Measurements from ENCODE around the gene TNK1. TPM values are rescaled to one million over a fixed set of nuclear protein-coding genes. Genes with fewer than 3 reads are reported as not detected.

TNK1 gene
- total and polyA plus RNA-seq, 2 donors (not counting 3 experiments of a cell fraction or from before 2014, with no cell fraction given): 0.22 to 0.58 TPM

GRCh38 chr17:7426896-7427489, 46.1 kb downstream of the TNK1 start:
- Histone ChIP-seq H3K4me2 (ENCODE audit: insufficient read depth, low read length) (no peak overlapping the region), H3K4me3 (replicated peaks in 1 of 3; ENCODE audit: insufficient read depth in 1 of 3, low read depth in 1 of 3, low read length in 3 of 3) (no peak overlapping the region), H3K27ac (ENCODE audit: insufficient read depth, low read depth, low read length) (no peak overlapping the region), H3K9me1 (replicated peaks; ENCODE audit: control insufficient read depth, extremely low read depth, insufficient read depth, low read length) (no peaks in the 10 kb centered on the region), H3K4me1 (ENCODE audit: control insufficient read depth, extremely low read depth, insufficient read depth, low read length) (no peaks in the 10 kb centered on the region), H3K9me3 (replicated peaks; ENCODE audit: control insufficient read depth, insufficient read depth, low read length) (no peaks in the 10 kb centered on the region), H3K79me2 (ENCODE audit: control insufficient read depth, insufficient read depth, low read length) (no peaks in the 10 kb centered on the region), H3K9ac (replicated peaks; ENCODE audit: extremely low read depth, insufficient read depth, low read length) (no peak overlapping the region), H2AFZ (ENCODE audit: low read depth, low read length) (no peak overlapping the region), H4K20me1 (replicated peaks; ENCODE audit: control insufficient read depth, extremely low read depth, insufficient read depth, low read length) (no peaks in the 10 kb centered on the region), H3K36me3 (ENCODE audit: control insufficient read depth in 2 of 2, extremely low read depth in 1 of 2, insufficient read depth in 2 of 2, low read length in 2 of 2) (no peaks in the 10 kb centered on the region), H3K27me3 (ENCODE audit: control insufficient read depth in 2 of 2, insufficient read depth in 2 of 2, low read length in 2 of 2) (no peaks in the 10 kb centered on the region)
- ChIA-PET CTCF (interaction anchor here (0.7 to 0.8 kb wide), 2 partner anchors 37 to 71 kb away, joined by 3 read pairs; no protein-coding TSS in a partner anchor), POLR2A (interaction anchor here (0.9 kb wide), 1 partner anchor 23 kb away, joined by 3 read pairs; the partner anchor contains the start of gene TMEM256)
- no peak for TF ChIP-seq EZH2 (IDR thresholded peaks at IDR 0.05; ENCODE audit: borderline replicate concordance, low read depth, low read length, severe bottlenecking)
- TF ChIP-seq FOS (IDR thresholded peaks at IDR 0.05; ENCODE audit: borderline replicate concordance, insufficient read depth, low read length): no peak
- TF ChIP-seq MYC (IDR thresholded peaks at IDR 0.05; ENCODE audit: low read depth, low read length): no peak
- TF ChIP-seq JUN (IDR thresholded peaks at IDR 0.05; ENCODE audit: borderline replicate concordance, insufficient read depth, insufficient read length, low read depth): no peak
- TF ChIP-seq, protein P1, sequence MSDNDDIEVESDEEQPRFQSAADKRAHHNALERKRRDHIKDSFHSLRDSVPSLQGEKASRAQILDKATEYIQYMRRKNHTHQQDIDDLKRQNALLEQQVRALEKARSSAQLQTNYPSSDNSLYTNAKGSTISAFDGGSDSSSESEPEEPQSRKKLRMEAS (IDR thresholded peaks at IDR 0.05; ENCODE audit: insufficient read depth, insufficient read length): no peak
- no peak for TF ChIP-seq POLR2AphosphoS5 (IDR thresholded peaks at IDR 0.05; ENCODE audit: insufficient read depth, low read depth, low read length)
- TF ChIP-seq, protein P2, sequence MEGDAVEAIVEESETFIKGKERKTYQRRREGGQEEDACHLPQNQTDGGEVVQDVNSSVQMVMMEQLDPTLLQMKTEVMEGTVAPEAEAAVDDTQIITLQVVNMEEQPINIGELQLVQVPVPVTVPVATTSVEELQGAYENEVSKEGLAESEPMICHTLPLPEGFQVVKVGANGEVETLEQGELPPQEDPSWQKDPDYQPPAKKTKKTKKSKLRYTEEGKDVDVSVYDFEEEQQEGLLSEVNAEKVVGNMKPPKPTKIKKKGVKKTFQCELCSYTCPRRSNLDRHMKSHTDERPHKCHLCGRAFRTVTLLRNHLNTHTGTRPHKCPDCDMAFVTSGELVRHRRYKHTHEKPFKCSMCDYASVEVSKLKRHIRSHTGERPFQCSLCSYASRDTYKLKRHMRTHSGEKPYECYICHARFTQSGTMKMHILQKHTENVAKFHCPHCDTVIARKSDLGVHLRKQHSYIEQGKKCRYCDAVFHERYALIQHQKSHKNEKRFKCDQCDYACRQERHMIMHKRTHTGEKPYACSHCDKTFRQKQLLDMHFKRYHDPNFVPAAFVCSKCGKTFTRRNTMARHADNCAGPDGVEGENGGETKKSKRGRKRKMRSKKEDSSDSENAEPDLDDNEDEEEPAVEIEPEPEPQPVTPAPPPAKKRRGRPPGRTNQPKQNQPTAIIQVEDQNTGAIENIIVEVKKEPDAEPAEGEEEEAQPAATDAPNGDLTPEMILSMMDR (IDR thresholded peaks at IDR 0.05; ENCODE audit: extremely low read depth in 1 of 2, insufficient read depth in 1 of 2, low read depth in 1 of 2, low read length in 2 of 2): no peak
- TF ChIP-seq GATA2 (IDR thresholded peaks at IDR 0.05; ENCODE audit: insufficient read depth, insufficient read length, low read depth, low read length): no peak
- no peak for TF ChIP-seq POLR2A (IDR thresholded peaks at IDR 0.05; ENCODE audit: low read depth, low read length)
- intact Hi-C loops (cut with micrococcal nuclease) (no loop called here), dilution Hi-C loops (cut with MboI; ENCODE audit: extremely low pct_ligation_motif_present, low sequenced_read_pairs) (no loop called here)
- DNase-seq (ENCODE audit: low read depth, low spot score) (no peak), FAIRE-seq (no peak)
- BruUV-seq (replicated peaks): no TSS peak
